ENCODE results near the gene CDC42EP3.

The CDC42EP3 gene

DNA sequence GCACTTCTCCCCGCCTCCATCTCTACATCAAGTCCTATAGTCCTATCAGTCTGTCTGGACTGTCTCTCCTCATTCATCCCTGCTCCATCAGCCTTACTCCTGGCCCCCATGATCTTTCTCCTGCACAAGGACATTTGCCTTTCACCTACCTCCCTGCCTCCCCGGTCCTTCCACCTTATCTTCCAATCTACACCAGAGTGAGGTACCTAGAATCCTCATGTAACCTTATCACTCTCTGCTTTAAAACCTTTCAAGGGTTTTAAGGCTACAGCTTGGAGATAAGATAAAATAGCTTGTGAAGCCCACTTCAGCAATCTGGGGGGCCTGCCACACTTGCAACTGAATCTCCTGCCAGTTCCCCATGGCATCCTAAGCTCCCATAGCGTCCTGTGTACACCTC lies 12.8 kb downstream of the CDC42EP3 start:
- H4K20me1 ChIP-seq (ENCODE audit: insufficient read depth, low read length) = no peaks in the 10 kb centered on the region
- TF ChIP-seq EZH2 (IDR thresholded peaks at IDR 0.05; ENCODE audit: borderline replicate concordance, low read depth, low read length, severe bottlenecking) = no peak
- TF ChIP-seq, protein P1, sequence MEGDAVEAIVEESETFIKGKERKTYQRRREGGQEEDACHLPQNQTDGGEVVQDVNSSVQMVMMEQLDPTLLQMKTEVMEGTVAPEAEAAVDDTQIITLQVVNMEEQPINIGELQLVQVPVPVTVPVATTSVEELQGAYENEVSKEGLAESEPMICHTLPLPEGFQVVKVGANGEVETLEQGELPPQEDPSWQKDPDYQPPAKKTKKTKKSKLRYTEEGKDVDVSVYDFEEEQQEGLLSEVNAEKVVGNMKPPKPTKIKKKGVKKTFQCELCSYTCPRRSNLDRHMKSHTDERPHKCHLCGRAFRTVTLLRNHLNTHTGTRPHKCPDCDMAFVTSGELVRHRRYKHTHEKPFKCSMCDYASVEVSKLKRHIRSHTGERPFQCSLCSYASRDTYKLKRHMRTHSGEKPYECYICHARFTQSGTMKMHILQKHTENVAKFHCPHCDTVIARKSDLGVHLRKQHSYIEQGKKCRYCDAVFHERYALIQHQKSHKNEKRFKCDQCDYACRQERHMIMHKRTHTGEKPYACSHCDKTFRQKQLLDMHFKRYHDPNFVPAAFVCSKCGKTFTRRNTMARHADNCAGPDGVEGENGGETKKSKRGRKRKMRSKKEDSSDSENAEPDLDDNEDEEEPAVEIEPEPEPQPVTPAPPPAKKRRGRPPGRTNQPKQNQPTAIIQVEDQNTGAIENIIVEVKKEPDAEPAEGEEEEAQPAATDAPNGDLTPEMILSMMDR (IDR thresholded peaks at IDR 0.05; ENCODE audit: borderline replicate concordance, extremely low read depth, low read length, poor library complexity, severe bottlenecking) = no peak
- no peak overlapping the region for H3K27ac ChIP-seq (ENCODE audit: low read length)
- H3K9me3 ChIP-seq (ENCODE audit: insufficient read depth, low read length, severe bottlenecking) = no peaks in the 10 kb centered on the region
- H3K9ac ChIP-seq (ENCODE audit: low read depth, low read length) = no peak overlapping the region
- no peak overlapping the region for H2AFZ ChIP-seq (ENCODE audit: low read depth, low read length)
- H3K79me2 ChIP-seq (ENCODE audit: insufficient read depth, low read length) = no peaks in the 10 kb centered on the region
- no peak for DNase-seq
- no peak overlapping the region for H3K4me3 ChIP-seq (ENCODE audit: low read depth in 1 of 2, low read length in 2 of 2)
- H3K27me3 ChIP-seq (ENCODE audit: insufficient read depth, low read length, poor library complexity) = peaks cover 5% of the 10 kb centered on the region
- no peak overlapping the region for H3K4me2 ChIP-seq (ENCODE audit: insufficient read depth, low read length)
- no peaks in the 10 kb centered on the region for H3K36me3 ChIP-seq (ENCODE audit: insufficient read depth, low read length)
- no peaks in the 10 kb centered on the region for H3K4me1 ChIP-seq (ENCODE audit: insufficient read depth, low read length)
- no peak for ATAC-seq (ENCODE audit: insufficient read depth, low read depth)

DNA sequence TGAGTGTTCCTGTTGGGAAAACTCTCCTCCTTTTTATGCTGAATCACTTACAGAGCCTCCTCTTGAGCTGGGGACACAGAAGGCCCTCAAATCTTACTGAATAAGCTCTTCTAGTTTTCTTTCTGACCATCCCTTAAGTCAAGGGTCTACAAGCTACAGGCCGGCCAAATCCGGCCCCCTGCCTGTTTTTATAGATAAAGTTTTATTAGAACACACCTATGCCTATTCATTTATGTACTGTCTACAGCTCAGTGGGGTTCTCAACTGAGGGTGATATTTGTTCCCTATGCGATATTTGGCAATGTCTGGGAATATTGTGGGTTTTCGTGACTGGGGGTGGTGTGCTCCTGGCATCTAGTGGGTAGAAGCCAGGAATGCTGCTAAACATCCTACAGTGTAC lies 14.0 kb downstream of the CDC42EP3 start:
- H3K9ac ChIP-seq (ENCODE audit: low read depth, low read length) = no peak overlapping the region
- no peaks in the 10 kb centered on the region for H4K20me1 ChIP-seq (ENCODE audit: insufficient read depth, low read length)
- no peak for DNase-seq
- no peak for ATAC-seq (ENCODE audit: insufficient read depth, low read depth)
- H3K4me2 ChIP-seq (ENCODE audit: insufficient read depth, low read length) = no peak overlapping the region
- no peaks in the 10 kb centered on the region for H3K36me3 ChIP-seq (ENCODE audit: insufficient read depth, low read length)
- no peak overlapping the region for H3K27ac ChIP-seq (ENCODE audit: low read length)
- no peak overlapping the region for H3K4me3 ChIP-seq (ENCODE audit: low read depth in 1 of 2, low read length in 2 of 2)
- H3K79me2 ChIP-seq (ENCODE audit: insufficient read depth, low read length) = no peaks in the 10 kb centered on the region
- no peaks in the 10 kb centered on the region for H3K4me1 ChIP-seq (ENCODE audit: insufficient read depth, low read length)
- peaks cover 5% of the 10 kb centered on the region for H3K27me3 ChIP-seq (ENCODE audit: insufficient read depth, low read length, poor library complexity)
- TF ChIP-seq, protein P1 (IDR thresholded peaks at IDR 0.05; ENCODE audit: borderline replicate concordance, extremely low read depth, low read length, poor library complexity, severe bottlenecking) = no peak
- TF ChIP-seq EZH2 (IDR thresholded peaks at IDR 0.05; ENCODE audit: borderline replicate concordance, low read depth, low read length, severe bottlenecking) = no peak
- no peaks in the 10 kb centered on the region for H3K9me3 ChIP-seq (ENCODE audit: insufficient read depth, low read length, severe bottlenecking)
- H2AFZ ChIP-seq (ENCODE audit: low read depth, low read length) = no peak overlapping the region

DNA sequence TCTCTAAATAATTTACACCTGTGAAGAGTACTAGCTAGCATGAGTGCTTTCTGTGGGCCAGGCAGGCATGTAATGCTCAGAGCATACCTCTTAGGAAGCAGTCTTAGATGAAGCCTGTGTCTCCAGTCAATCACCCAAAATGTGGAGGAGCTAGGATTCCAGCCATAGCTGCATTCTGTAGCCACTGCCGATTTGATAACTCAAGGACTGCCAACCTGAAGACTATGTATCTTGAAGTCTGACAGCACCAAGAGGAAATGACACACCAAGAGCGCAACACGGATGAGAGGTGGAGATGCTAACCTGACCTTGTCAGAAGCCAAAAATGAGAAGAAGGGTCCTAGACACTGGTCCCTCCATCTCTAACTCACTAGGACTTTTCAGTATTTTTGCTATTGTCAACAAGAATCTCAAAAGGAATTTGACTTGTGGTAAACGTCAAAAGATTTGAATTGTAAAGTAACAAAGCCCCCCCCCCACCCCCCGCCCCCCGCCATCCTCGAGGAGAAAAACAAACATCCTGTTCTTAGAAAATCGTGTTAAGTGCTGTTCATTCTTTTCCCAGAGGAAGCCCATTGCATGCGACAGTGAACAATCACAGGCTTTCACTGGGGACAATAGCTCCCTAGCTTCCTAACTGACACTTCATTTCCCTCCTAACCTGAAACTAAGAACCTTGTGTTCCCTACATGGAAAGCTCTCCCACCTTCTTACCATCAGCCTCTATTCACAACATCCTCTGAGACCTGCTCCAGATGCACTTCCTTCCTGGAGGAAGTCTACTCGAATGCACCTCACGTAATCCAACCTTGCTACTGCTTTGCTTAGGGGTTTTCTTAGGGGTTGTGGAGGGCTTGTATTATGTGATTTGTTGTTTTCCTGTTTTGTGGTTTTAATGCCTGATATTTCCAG lies 14.7 kb downstream of the CDC42EP3 start:
- DNase-seq = no peak
- no peaks in the 10 kb centered on the region for H3K79me2 ChIP-seq (ENCODE audit: insufficient read depth, low read length)
- no peak overlapping the region for H3K4me2 ChIP-seq (ENCODE audit: insufficient read depth, low read length)
- no peak overlapping the region for H3K9ac ChIP-seq (ENCODE audit: low read depth, low read length)
- TF ChIP-seq EZH2 (IDR thresholded peaks at IDR 0.05; ENCODE audit: borderline replicate concordance, low read depth, low read length, severe bottlenecking) = no peak
- TF ChIP-seq, protein P1 (IDR thresholded peaks at IDR 0.05; ENCODE audit: borderline replicate concordance, extremely low read depth, low read length, poor library complexity, severe bottlenecking) = no peak
- ATAC-seq (ENCODE audit: insufficient read depth, low read depth) = no peak
- H3K27me3 ChIP-seq (ENCODE audit: insufficient read depth, low read length, poor library complexity) = peaks cover 5% of the 10 kb centered on the region
- H2AFZ ChIP-seq (ENCODE audit: low read depth, low read length) = no peak overlapping the region
- no peaks in the 10 kb centered on the region for H3K9me3 ChIP-seq (ENCODE audit: insufficient read depth, low read length, severe bottlenecking)
- H3K36me3 ChIP-seq (ENCODE audit: insufficient read depth, low read length) = no peaks in the 10 kb centered on the region
- no peak overlapping the region for H3K27ac ChIP-seq (ENCODE audit: low read length)
- H4K20me1 ChIP-seq (ENCODE audit: insufficient read depth, low read length) = no peaks in the 10 kb centered on the region
- H3K4me1 ChIP-seq (ENCODE audit: insufficient read depth, low read length) = no peaks in the 10 kb centered on the region
- no peak overlapping the region for H3K4me3 ChIP-seq (ENCODE audit: low read depth in 1 of 2, low read length in 2 of 2)

Measured in DND-41 (cell line).